A673 (cell line): ENCODE data around the gene TSPYL6. TPM values are rescaled to one million over a fixed set of nuclear protein-coding genes. Genes with fewer than 3 reads are reported as not detected.

Experiments
- BruUV-seq: library from RNA; stranded (reverse); fragments of 400-500 nt; replicated peaks from 2 replicates; lab custom pipeline; 2021; lab: Mats Ljungman, UMichigan
- CTCF ChIA-PET: fragments of 300-600 bp; sonication (Branson Sonifier 250); formaldehyde crosslinking; loops from one replicate; lab custom pipeline; 2022; ENCODE audit warnings: antibody characterized with exemption; lab: Charles Lee
- POLR2A ChIA-PET: fragments of 300-600 bp; sonication (Branson Sonifier 250); formaldehyde crosslinking; loops from one replicate; lab custom pipeline; 2022; ENCODE audit warnings: antibody characterized with exemption; ENCODE audit not compliant: low non-redundant PET; lab: Charles Lee
- DNase-seq: peaks from one replicate; pipeline ENCODE4 v3.0.0-alpha.2; 2015; ENCODE audit warnings: low spot score
- H3K27ac ChIP-seq: fragments of 200-600 bp; sonication (generic); 2 replicates; pipeline ENCODE4 v1.5.1; 2016; ENCODE audit warnings: mixed run types, low read depth, mild to moderate bottlenecking, mixed read lengths, antibody characterized with exemption, low read length; ENCODE audit not compliant: poor library complexity, severe bottlenecking
- H3K27me3 ChIP-seq: fragments of 200-600 bp; sonication (generic); replicated peaks from 2 replicates; pipeline ENCODE4 v1.6.1; 2017; ENCODE audit warnings: mixed run types, low read depth, mild to moderate bottlenecking, mixed read lengths, antibody characterized with exemption, low read length; ENCODE audit not compliant: insufficient read depth, poor library complexity
- H3K36me3 ChIP-seq: fragments of 200-600 bp; sonication (generic); 2 replicates; pipeline ENCODE4 v1.6.1; 2016; ENCODE audit warnings: mixed run types, mild to moderate bottlenecking, mixed read lengths, antibody characterized with exemption, low read length; ENCODE audit not compliant: insufficient read depth, poor library complexity, severe bottlenecking
- H3K4me1 ChIP-seq: fragments of 200-600 bp; sonication (generic); 2 replicates; pipeline ENCODE4 v1.6.1; 2017; ENCODE audit warnings: mixed run types, mild to moderate bottlenecking, mixed read lengths, antibody characterized with exemption, low read length; ENCODE audit not compliant: insufficient read depth, poor library complexity, severe bottlenecking
- H3K4me3 ChIP-seq: fragments of 200-600 bp; sonication (generic); 2 replicates; pipeline ENCODE4 v1.5.1; 2016; ENCODE audit warnings: low read depth, mixed run types, mild to moderate bottlenecking, mixed read lengths, low read length; ENCODE audit not compliant: poor library complexity, severe bottlenecking
- H3K9me3 ChIP-seq: fragments of 200-600 bp; sonication (generic); 2 replicates; pipeline ENCODE4 v1.6.1; 2016; ENCODE audit warnings: mixed run types, low read depth, mild to moderate bottlenecking, mixed read lengths, antibody characterized with exemption, low read length; ENCODE audit not compliant: poor library complexity, severe bottlenecking
- CTCF ChIP-seq: fragments of 300-800, 200-600 bp; sonication (generic); conservative IDR thresholded peaks from 2 replicates; pipeline ENCODE4 v1.5.1; 2017; ENCODE audit warnings: low read depth, mild to moderate bottlenecking, antibody characterized with exemption, low read length, moderate library complexity, mixed read lengths
- EZH2 ChIP-seq: fragments of 200-600 bp; sonication (generic); IDR thresholded peaks from 2 replicates; pipeline ENCODE4 v1.6.1; 2017; ENCODE audit warnings: borderline replicate concordance, low read depth, mild to moderate bottlenecking, mixed read lengths, antibody characterized with exemption, low read length; ENCODE audit not compliant: poor library complexity, severe bottlenecking
- intact Hi-C: fragments of 100-400 bp; cut with micrococcal nuclease; formaldehyde crosslinking; loops from one replicate; pipeline ENCODE4 v1.10.0; 2022; ENCODE audit not compliant: unreplicated experiment
- total RNA-seq: library from RNA; stranded (reverse); gene quantifications from 2 replicates; pipeline ENCODE4 v1.2.3, GENCODE V29; 2021

The TSPYL6 gene
- total RNA-seq, 1 experiment from 2014 or later: not detected

DNA sequence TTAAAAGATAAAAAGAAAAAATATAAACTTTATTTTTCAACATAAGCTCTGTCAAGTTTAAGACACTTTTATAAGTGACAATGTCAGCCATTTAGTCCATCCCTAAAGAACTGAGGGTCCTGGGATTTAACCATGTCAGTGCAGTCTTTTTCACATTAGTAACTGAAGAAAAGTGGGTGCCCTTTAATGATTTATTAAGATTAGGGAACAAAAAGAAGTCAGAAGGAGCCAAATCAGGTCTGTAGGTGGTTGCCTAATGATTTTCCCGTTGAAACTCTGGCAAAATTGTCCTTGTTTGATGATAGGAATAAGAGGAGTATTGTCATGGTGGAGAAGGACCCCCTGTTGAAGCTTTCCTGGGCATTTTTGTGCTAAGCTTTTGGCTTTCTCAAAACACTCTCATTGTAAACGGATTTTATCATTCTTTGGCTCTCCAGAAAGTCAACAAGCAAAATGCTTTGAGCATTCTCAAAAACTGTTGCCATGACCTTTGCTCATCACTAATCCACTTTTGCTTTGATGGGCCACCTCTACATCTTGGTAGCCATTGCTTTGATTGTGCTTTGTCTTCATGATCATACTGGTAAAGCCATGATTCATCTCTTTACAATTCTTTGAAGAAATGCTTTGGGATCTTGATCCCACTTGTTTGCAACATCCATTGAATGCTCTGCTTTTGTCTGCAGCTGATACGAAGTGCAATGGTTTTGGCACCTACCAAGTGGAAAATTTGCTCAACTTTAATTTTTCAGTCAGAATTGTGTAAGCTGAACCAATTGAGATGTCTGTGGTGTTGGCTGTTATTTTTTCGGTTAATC is 22.0 kb downstream of the TSPYL6 start:
- Histone ChIP-seq H3K4me1 (no peaks in the 10 kb centered on the region), H3K36me3 (no peaks in the 10 kb centered on the region), H3K27ac (no peak overlapping the region), H3K4me3 (no peak overlapping the region), H3K9me3 (peaks cover 11% of the 10 kb centered on the region), H3K27me3 (no peaks in the 10 kb centered on the region)
- ChIA-PET POLR2A (no interaction called here), CTCF (no interaction called here)
- intact Hi-C loops: no loop called here
- TF ChIP-seq EZH2: no peak
- TF ChIP-seq CTCF: no peak
- BruUV-seq: no TSS peak
- DNase-seq: no peak

GRCh38 chr2:54228945-54229344 is 27.1 kb downstream of the TSPYL6 start:
- Histone ChIP-seq H3K27ac (no peak overlapping the region), H3K4me3 (no peak overlapping the region), H3K4me1 (no peaks in the 10 kb centered on the region), H3K9me3 (no peaks in the 10 kb centered on the region), H3K27me3 (no peaks in the 10 kb centered on the region), H3K36me3 (no peaks in the 10 kb centered on the region)
- no TSS peak for BruUV-seq
- intact Hi-C loops: no loop called here
- DNase-seq: no peak
- TF ChIP-seq EZH2 (no peak), CTCF (no peak)
- ChIA-PET POLR2A (no interaction called here), CTCF (no interaction called here)

- Histone ChIP-seq H3K4me1 (no peaks in the 10 kb centered on the region), H3K4me3 (no peak overlapping the region), H3K27me3 (no peaks in the 10 kb centered on the region), H3K36me3 (no peaks in the 10 kb centered on the region), H3K9me3 (no peaks in the 10 kb centered on the region), H3K27ac (no peak overlapping the region)
- no peak for DNase-seq
- TF ChIP-seq CTCF (no peak), EZH2 (no peak)
- intact Hi-C loops: no loop called here
- ChIA-PET POLR2A (no interaction called here), CTCF (no interaction called here)
- BruUV-seq: no TSS peak
These were observed 28.2 kb downstream of the TSPYL6 start for GRCh38 chr2:54227798-54228197.
